ENCODE measurements around the gene TFEB. TPM values are rescaled to one million over a fixed set of nuclear protein-coding genes. Genes with fewer than 3 reads are reported as not detected.
A peak's percentile ranks its signal among the peaks of the same experiment; 100 is the strongest.

Gene TFEB
- total RNA-seq, 1 donor from 2014 or later: 18.6 TPM

DNA sequence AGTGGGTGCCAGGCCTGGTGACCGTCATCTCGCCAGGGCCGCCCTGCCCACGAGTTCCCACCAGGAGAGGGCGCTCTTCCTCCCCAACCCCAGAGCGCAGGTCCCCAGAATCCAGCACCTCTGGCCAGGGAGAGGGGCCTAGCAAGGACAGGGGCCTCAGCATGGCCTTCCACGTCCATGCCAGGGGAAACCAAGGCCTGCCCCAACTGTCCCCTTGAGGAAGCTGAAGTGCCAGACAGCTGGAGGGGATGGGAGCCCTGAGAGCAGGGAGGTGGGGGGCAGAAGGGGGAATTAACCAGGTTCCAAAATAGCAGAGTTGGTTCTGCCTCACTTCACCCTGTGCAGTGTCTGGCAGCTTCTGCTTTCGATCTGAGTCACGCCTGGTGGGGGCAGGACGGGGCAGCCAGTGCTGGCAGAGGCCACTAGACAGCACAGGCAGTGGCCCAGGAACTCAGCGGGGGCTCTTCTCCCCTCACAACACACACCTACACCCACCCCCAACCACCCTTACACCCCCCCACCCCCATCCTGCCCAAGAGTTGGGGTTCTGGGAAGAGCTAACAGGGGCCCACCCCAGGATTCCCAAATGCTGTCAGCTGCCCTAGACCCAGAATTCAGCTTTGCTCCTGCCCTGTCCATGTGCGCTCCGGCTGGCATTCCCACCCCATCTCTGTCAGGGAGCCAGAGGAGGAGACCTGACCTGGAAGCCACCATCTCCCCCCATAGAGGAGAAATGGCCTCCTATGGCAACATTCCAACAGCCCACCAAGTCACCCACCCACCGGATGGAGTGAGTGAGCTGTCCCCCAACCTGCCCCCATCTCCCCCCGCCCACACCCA lies 29.2 kb downstream of the TFEB start:
- intact Hi-C loops (cut with DNase I): loop anchor here (1.0 to 10.0 kb wide), 3 partner anchors 29 to 339 kb away; partner anchors contain the start of genes TFEB and TOMM6
- DNase-seq (ENCODE audit: low spot score in 2 of 2): peak; percentile 74 to 92
- peaks cover 7 to 29% of the 10 kb centered on the region in 2 donors for H3K4me1 ChIP-seq
- no peaks in the 10 kb centered on the region for H3K36me3 ChIP-seq
- H3K27me3 ChIP-seq: no peaks in the 10 kb centered on the region
- H3K27ac ChIP-seq: peak overlapping the region; percentile 86 to 90
- TF ChIP-seq, protein P1, sequence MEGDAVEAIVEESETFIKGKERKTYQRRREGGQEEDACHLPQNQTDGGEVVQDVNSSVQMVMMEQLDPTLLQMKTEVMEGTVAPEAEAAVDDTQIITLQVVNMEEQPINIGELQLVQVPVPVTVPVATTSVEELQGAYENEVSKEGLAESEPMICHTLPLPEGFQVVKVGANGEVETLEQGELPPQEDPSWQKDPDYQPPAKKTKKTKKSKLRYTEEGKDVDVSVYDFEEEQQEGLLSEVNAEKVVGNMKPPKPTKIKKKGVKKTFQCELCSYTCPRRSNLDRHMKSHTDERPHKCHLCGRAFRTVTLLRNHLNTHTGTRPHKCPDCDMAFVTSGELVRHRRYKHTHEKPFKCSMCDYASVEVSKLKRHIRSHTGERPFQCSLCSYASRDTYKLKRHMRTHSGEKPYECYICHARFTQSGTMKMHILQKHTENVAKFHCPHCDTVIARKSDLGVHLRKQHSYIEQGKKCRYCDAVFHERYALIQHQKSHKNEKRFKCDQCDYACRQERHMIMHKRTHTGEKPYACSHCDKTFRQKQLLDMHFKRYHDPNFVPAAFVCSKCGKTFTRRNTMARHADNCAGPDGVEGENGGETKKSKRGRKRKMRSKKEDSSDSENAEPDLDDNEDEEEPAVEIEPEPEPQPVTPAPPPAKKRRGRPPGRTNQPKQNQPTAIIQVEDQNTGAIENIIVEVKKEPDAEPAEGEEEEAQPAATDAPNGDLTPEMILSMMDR (IDR thresholded peaks at IDR 0.05): peak; percentile 77 to 83 (median 78)
- no peaks in the 10 kb centered on the region for H3K9me3 ChIP-seq
- H3K4me3 ChIP-seq: peak overlapping the region in 1 of 2 donors; percentile 7

- DNase-seq (ENCODE audit: low spot score in 2 of 2): no peak
- TF ChIP-seq, protein P1 (IDR thresholded peaks at IDR 0.05): no peak
- H3K4me1 ChIP-seq: peaks cover 7 to 26% of the 10 kb centered on the region in 2 donors
- intact Hi-C loops (cut with DNase I): loop anchor here (5.0 to 10.0 kb wide), 2 partner anchors 82 to 339 kb away; partner anchors contain the start of gene TOMM6
- peak overlapping the region in 1 of 2 donors; percentile 5 for H3K4me3 ChIP-seq
- no peaks in the 10 kb centered on the region for H3K36me3 ChIP-seq
- H3K9me3 ChIP-seq: no peaks in the 10 kb centered on the region
- no peaks in the 10 kb centered on the region for H3K27me3 ChIP-seq
- H3K27ac ChIP-seq: peak overlapping the region; percentile 86 to 90
Observed at GRCh38 chr6:41705311-41705995, 30.0 kb downstream of the TFEB start.

DNA sequence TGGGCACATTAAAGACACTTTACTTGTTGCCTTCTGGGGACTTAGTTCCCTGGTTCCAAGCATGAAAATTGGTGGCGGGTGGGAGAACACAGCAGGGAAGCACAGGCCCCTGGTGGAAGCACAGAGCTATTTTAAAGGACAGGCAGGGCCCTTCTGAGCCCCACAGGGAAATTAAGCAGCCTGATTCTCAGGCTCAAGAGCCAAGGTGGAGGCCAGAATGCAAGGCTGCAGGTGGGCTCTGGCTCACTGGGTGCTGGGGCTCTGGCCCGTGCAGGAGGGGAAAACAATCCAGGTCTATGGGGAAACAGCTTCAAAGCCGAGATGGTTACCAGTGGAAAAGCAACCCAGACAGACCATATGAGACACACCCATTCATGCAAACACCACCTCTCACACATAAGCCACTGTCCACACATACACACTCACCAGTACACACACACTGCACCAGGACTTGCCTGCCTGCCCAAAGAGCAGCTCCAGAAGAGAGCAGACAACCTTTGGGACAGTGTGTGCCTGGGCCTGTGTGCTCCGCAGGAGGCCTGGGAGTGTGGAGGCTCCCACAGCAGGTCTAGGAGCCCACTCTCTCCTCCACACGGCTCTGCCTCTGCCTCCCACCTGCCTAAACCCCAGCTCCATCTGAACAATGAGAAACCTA lies 30.6 kb downstream of the TFEB start:
- peaks cover 7 to 26% of the 10 kb centered on the region in 2 donors for H3K4me1 ChIP-seq
- H3K27ac ChIP-seq: peak overlapping the region; percentile 86 to 90
- no peaks in the 10 kb centered on the region for H3K27me3 ChIP-seq
- intact Hi-C loops (cut with DNase I): loop anchor here (5.0 to 10.0 kb wide), 2 partner anchors 83 to 340 kb away; partner anchors contain the start of gene TOMM6
- no peaks in the 10 kb centered on the region for H3K36me3 ChIP-seq
- H3K4me3 ChIP-seq: no peak overlapping the region
- no peak for DNase-seq (ENCODE audit: low spot score in 2 of 2)
- TF ChIP-seq, protein P1 (IDR thresholded peaks at IDR 0.05): no peak
- no peaks in the 10 kb centered on the region for H3K9me3 ChIP-seq

DNA sequence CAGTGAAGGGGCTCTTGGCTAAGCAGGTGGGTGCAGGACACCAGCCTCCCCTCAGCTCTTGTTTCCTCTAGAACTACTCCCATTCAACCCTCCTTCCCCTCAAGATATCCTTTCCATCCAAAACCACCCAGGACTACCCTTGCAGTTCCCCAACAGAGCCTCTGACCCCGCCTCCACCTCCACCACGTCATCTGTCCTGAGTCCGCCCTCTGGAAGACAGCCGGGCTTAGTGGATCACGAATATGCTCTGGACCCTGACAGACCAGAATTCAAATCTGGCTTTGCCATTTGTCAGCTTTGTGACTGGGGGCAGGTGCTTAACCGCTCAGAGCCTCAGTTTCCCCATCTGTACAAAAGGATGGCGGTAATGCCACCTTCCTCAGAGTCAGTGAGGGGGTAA lies 31.4 kb downstream of the TFEB start:
- TF ChIP-seq, protein P1 (IDR thresholded peaks at IDR 0.05): no peak
- Histone ChIP-seq H3K27me3 (no peaks in the 10 kb centered on the region), H3K36me3 (no peaks in the 10 kb centered on the region), H3K9me3 (no peaks in the 10 kb centered on the region), H3K27ac (peak overlapping the region; percentile 7 to 42), H3K4me1 (peaks cover 7 to 26% of the 10 kb centered on the region in 2 donors), H3K4me3 (no peak overlapping the region)
- intact Hi-C loops (cut with DNase I): loop anchor here (10.0 kb wide), 1 partner anchor 341 kb away; no protein-coding TSS in a partner anchor
- DNase-seq (ENCODE audit: low spot score in 2 of 2): no peak

- no peaks in the 10 kb centered on the region for H3K36me3 ChIP-seq
- H3K27ac ChIP-seq: no peak overlapping the region
- no peaks in the 10 kb centered on the region for H3K9me3 ChIP-seq
- DNase-seq (ENCODE audit: low spot score in 2 of 2): no peak
- no peak overlapping the region for H3K4me3 ChIP-seq
- intact Hi-C loops (cut with DNase I): loop anchor here (10.0 kb wide), 1 partner anchor 342 kb away; no protein-coding TSS in a partner anchor
- peaks cover 7 to 26% of the 10 kb centered on the region in 2 donors for H3K4me1 ChIP-seq
- no peaks in the 10 kb centered on the region for H3K27me3 ChIP-seq
- TF ChIP-seq, protein P1 (IDR thresholded peaks at IDR 0.05): no peak
Observed at GRCh38 chr6:41702771-41703494, 32.5 kb downstream of the TFEB start.
